ENCODE data around the gene ZNF783. TPM values are rescaled to one million over a fixed set of nuclear protein-coding genes. Genes with fewer than 3 reads are reported as not detected.

The ZNF783 gene
- total and polyA plus RNA-seq, 2 of the 8 experiments (the other 6 are each of a cell fraction or from before 2014, with no cell fraction given): 7.3 to 8.2 TPM

DNA sequence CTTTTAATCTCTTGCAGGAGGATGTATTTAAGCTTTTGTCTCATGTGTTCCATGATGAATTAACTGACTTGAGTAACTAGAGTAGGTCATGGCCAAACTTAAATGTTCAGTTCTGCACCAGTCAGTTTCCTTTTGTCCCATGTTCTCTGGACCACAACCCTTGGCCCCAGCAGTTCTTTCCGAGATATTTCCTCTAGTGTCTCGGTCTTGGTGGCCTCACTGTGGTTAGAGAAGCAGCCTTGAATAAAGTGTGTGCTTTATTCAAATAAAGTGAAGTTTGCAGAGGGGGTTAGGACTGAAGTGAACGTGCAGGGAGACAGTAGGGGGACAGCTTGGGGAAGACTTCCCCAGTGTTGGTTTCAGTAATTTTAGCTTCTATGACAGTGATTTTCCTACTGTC, 13.2 kb upstream of the ZNF783 start:
- Histone ChIP-seq H3K36me3 (ENCODE audit: control insufficient read depth in 2 of 4, insufficient read depth in 4 of 4, low read length in 3 of 4) (peaks cover 11 to 36% (median 27%) of the 10 kb centered on the region in 4 experiments), H3K18ac (ENCODE audit: extremely low read depth, low read length) (no peak overlapping the region), H3K4me3 (ENCODE audit: extremely low read depth in 1 of 4, insufficient read depth in 2 of 4, low read depth in 3 of 4, low read length in 4 of 4) (no peak overlapping the region), H3K4me2 (ENCODE audit: insufficient read depth in 1 of 2, low read depth in 2 of 2, low read length in 2 of 2) (no peak overlapping the region), H2BK120ac (replicated peaks; ENCODE audit: low read depth, low read length) (no peak overlapping the region), H3K9me3 (ENCODE audit: insufficient read depth in 2 of 2, low read depth in 1 of 2, low read length in 1 of 2) (no peaks in the 10 kb centered on the region), H4K5ac (ENCODE audit: insufficient read length, low read depth, low read length) (no peak overlapping the region), H2BK12ac (ENCODE audit: low read depth, low read length) (no peak overlapping the region), H2BK5ac (ENCODE audit: low read depth, low read length) (no peak overlapping the region), H2AK5ac (ENCODE audit: low read depth, low read length) (no peak overlapping the region), H3K27ac (ENCODE audit: low read depth, low read length) (no peak overlapping the region), H4K91ac (replicated peaks; ENCODE audit: insufficient read length, low read length) (no peak overlapping the region), H3K27me3 (replicated peaks in 1 of 4; ENCODE audit: control insufficient read depth in 3 of 4, extremely low read depth in 1 of 4, insufficient read depth in 3 of 4, low read length in 3 of 4) (no peaks in the 10 kb centered on the region), H4K8ac (ENCODE audit: extremely low read depth, insufficient read depth, low read length) (no peak overlapping the region), H3K23ac (ENCODE audit: insufficient read length) (no peak overlapping the region), H3K4ac (replicated peaks; ENCODE audit: insufficient read length, low read depth, low read length) (no peak overlapping the region), H4K20me1 (replicated peaks in 1 of 2; ENCODE audit: control insufficient read depth in 1 of 2, insufficient read depth in 2 of 2, low read length in 2 of 2) (peaks cover 4 to 11% of the 10 kb centered on the region in 2 experiments), H3K79me2 (ENCODE audit: control insufficient read depth in 1 of 2, insufficient read depth in 2 of 2, low read length in 2 of 2) (peaks cover 0 to 46% of the 10 kb centered on the region in 2 experiments; a peak in 2 of 4 replicates), H2BK20ac (ENCODE audit: low read length) (no peak overlapping the region), H3K23me2 (ENCODE audit: low read depth, low read length) (no peaks in the 10 kb centered on the region), H3K79me1 (ENCODE audit: low read depth, low read length) (peaks cover 3% of the 10 kb centered on the region; the same call in 1 of the 2 replicates), H2AFZ (ENCODE audit: low read length) (no peak overlapping the region), H3K14ac (ENCODE audit: insufficient read length) (no peak overlapping the region), H3K9ac (replicated peaks in 1 of 4; ENCODE audit: extremely low read depth in 1 of 4, low read depth in 3 of 4, low read length in 3 of 4) (no peak overlapping the region), H2BK15ac (ENCODE audit: low read length) (no peak overlapping the region), H3K56ac (replicated peaks; ENCODE audit: insufficient read length, low read depth, low read length) (no peak overlapping the region), H3K4me1 (replicated peaks in 1 of 4; ENCODE audit: control insufficient read depth in 3 of 4, insufficient read depth in 4 of 4, low read length in 3 of 4) (no peaks in the 10 kb centered on the region)
- POLR2A ChIA-PET (ENCODE audit: partially characterized antibody): interaction anchor here (1.0 to 2.8 kb wide), 2 partner anchors 13 to 22 kb away, joined by 4 to 8 read pairs; partner anchors contain the start of gene ZNF783
- TF ChIP-seq PHF8 (conservative IDR thresholded peaks at IDR 0.05; ENCODE audit: low read depth, low read length) (no peak), CBX5 (IDR thresholded peaks at IDR 0.05; ENCODE audit: low read depth, low read length) (no peak), KDM1A (IDR thresholded peaks at IDR 0.05; ENCODE audit: borderline replicate concordance, low read length) (no peak), JUN (IDR thresholded peaks at IDR 0.05; ENCODE audit: low read depth, low read length) (no peak), SAP30 (IDR thresholded peaks at IDR 0.05; ENCODE audit: insufficient read depth, insufficient replicate concordance, low read length) (no peak), FOSL1 (IDR thresholded peaks at IDR 0.05; ENCODE audit: insufficient read depth, low read depth, low read length) (no peak), YY1 (IDR thresholded peaks at IDR 0.05; ENCODE audit: low read depth, low read length) (no peak), SP1 (IDR thresholded peaks at IDR 0.05; ENCODE audit: low read depth, low read length) (no peak), ZNF274 (IDR thresholded peaks at IDR 0.05; ENCODE audit: borderline replicate concordance, extremely low read depth, low read length) (no peak)
- FAIRE-seq (no peak), DNase-seq (ENCODE audit: low read depth in 1 of 2, low spot score in 2 of 2) (no peak)
- WGBS, 2 experiments (ENCODE audit: extremely low coverage in 1 of 2, insufficient coverage in 1 of 2, insufficient read length in 1 of 2, insufficient replicate concordance in 2 of 2, low coverage in 1 of 2, low lambda C conversion rate in 2 of 2, missing lambda C conversion rate in 1 of 2): 83% methylated on average over 3 of the region's 3 CpGs; no CpG with 5 or more reads in 1 of the 2 experiments
- CTCF ChIA-PET (ENCODE audit: partially characterized antibody): interaction anchor here (1.5 to 2.1 kb wide), 2 partner anchors 13 to 36 kb away, joined by 5 to 7 read pairs; partner anchors contain the start of gene ZNF783

Data from H1 (cell line).